Stimulated activated CD8-positive, alpha-beta memory T cell treated with anti-CD3 and anti-CD28 coated beads, Interleukin-7, amount 100 ng/mL, for 1 hour (primary cell): ENCODE results near the gene NFIA.
"Not testable (repeated sequence)": the region's sequence is repeated elsewhere in the genome, so short reads cannot be mapped to it uniquely, and the experiment has no call there.

Experiments used
- DNase-seq, 2 donors: peaks; one replicate each; pipeline ENCODE4 v3.0.0-alpha.2; 2020; ENCODE audit warnings: low read depth in 2 of 2

The NFIA gene

GRCh38 chr1:61058483-61059245 lies 23.7 kb upstream of the NFIA start:
- DNase-seq: no peak

- DNase-seq: not testable (repeated sequence)
These were observed 20.8 kb upstream of the NFIA start for GRCh38 chr1:61061601-61062000.

- no peak for DNase-seq
These were observed 17.7 kb upstream of the NFIA start for GRCh38 chr1:61064673-61065072.

- DNase-seq: no peak
These were observed 14.8 kb upstream of the NFIA start for GRCh38 chr1:61067446-61068019.

- DNase-seq: no peak
These were observed 12.3 kb upstream of the NFIA start for GRCh38 chr1:61070054-61070453.

GRCh38 chr1:61071205-61072130 lies 10.9 kb upstream of the NFIA start:
- no peak for DNase-seq

GRCh38 chr1:61073871-61074270 lies 8.5 kb upstream of the NFIA start:
- no peak for DNase-seq

- not testable (repeated sequence) for DNase-seq
These were observed 6.5 kb upstream of the NFIA start for GRCh38 chr1:61075833-61076232.

GRCh38 chr1:61076728-61077675 lies 5.4 kb upstream of the NFIA start:
- peak; percentile 56 to 62 for DNase-seq

- peak; percentile 68 to 79 for DNase-seq
These were observed 4.5 kb upstream of the NFIA start for GRCh38 chr1:61077676-61078541.

- no peak for DNase-seq
These were observed 3.6 kb upstream of the NFIA start for GRCh38 chr1:61078618-61079295.

- DNase-seq: no peak
These were observed 3.0 kb upstream of the NFIA start for GRCh38 chr1:61079296-61079897.

GRCh38 chr1:61079898-61080336 lies 2.4 kb upstream of the NFIA start:
- no peak for DNase-seq

- DNase-seq: no peak
These were observed 1.8 kb upstream of the NFIA start for GRCh38 chr1:61080413-61081143.

- no peak for DNase-seq
These were observed 1.1 kb upstream of the NFIA start for GRCh38 chr1:61081144-61081685.

- no peak for DNase-seq
These were observed 563 bp upstream of the NFIA start for GRCh38 chr1:61081686-61082310.

- no peak for DNase-seq
These were observed 849 bp downstream of the NFIA start for GRCh38 chr1:61083013-61083806.
